ENCODE data around the gene QRFP.

QRFP gene, protein sequence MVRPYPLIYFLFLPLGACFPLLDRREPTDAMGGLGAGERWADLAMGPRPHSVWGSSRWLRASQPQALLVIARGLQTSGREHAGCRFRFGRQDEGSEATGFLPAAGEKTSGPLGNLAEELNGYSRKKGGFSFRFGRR

DNA sequence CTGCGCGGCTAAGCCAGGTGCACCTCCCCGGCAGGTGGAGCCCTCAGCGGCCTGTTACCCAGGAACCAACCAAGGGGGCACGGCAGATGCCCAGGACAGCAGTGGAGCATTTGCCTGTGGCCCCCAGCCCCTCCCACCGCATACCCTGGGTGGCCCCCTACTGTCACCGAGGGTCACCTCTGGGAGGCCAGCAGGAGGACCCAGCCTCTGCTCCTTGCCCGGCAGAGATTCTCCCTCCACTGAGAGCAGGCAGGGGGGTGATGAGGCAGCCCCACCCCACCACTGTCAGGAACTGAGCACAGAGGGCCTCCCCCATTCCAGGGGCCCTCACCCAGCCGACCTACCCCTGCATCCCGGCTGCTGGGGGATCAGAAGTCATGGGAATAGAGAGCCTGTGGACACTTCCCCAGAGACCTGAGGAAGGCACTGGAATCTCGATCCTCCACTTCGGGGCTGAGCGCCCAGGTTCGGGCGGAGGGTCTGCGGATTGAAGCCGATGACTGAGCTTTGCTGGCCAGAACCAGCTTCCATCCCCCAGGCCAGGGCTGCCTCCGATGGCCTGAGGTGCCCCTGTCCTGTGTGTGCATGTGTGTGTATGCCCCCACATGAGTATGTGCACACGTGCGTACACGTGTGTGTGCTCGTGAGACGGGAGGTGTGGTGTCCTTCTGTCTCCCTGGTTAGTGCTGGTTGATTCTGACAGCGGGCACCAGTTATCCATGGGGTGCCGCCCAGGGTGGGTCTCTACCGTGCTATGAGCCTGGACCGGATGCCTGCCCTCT lies at the start of gene QRFP:
TSS of gene QRFP (minus strand) at position 580 of the 782 bp plus-strand sequence. CDS start 2,974 bp downstream, outside the sequence.
- no peak within 1 kb of the TSS for H3K27ac Mint-ChIP-seq

DNA sequence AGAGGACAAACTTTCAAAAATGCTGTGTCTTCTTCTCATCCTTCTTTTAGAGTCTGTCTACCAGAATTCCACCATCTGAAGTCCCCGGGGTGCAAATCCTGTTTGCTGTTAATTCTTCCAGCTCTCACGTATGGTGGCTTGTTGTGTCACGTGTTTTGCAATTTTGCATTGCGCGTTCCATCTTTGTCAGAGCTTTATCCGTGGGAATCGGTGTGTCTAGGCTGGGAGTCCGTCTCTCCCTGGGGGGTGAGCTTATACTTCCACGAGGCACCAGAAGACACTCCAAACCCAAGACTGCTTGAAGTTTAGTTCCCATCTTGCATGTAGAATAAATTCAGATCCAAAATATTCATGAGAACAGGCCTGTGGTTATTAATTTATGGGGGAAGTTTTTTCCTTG lies 48.6 kb upstream of the QRFP start:
- Mint-ChIP-seq H3K4me3 (no peak overlapping the region), H3K4me1 (ENCODE audit: low read depth) (peaks cover 6% of the 10 kb centered on the region), H3K36me3 (ENCODE audit: low read depth) (no peaks in the 10 kb centered on the region), H3K27ac (no peak overlapping the region), H3K9me3 (peaks cover 5% of the 10 kb centered on the region), H3K27me3 (peaks cover 72% of the 10 kb centered on the region)
- DNase-seq: no peak

More for the DNA sequence above, at the start of gene QRFP:
- no peaks in the 10 kb centered on the region for H3K4me1 Mint-ChIP-seq (ENCODE audit: low read depth)
- DNase-seq: no peak
- no peak within 1 kb of the TSS for H3K4me3 Mint-ChIP-seq
- H3K9me3 Mint-ChIP-seq: no peaks in the 10 kb centered on the region
- peaks cover 12% of the 10 kb centered on the region for H3K36me3 Mint-ChIP-seq (ENCODE audit: low read depth)
- peaks cover 5% of the 10 kb centered on the region for H3K27me3 Mint-ChIP-seq

DNA sequence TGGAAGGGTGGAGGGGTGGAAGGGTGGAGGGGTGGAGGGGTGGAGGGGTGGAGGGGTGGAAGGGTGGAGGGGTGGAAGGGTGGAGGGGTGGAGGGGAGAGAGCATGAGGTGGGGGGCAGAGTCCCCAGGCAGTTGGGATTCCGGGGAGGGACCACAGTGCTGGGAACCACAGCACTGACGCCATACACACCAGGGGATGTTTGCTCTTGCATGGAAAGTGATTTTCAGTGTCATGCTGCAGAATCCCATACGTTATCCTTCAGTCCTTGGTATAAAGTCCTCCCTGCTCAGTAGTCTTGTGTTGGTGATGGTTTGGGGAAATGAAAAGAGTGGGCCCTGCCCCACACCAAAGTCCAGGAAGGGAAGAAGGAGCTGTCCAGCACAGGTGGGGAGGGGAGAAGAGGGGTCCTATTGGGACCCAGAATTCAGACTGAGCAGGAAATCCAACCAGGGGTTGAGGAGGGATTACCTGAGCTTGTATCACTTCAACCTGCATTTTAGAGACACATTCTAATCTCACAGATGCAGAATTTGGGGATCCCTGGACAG lies 48.0 kb upstream of the QRFP start:
- H3K9me3 Mint-ChIP-seq: peaks cover under 1% of the 10 kb centered on the region
- H3K27ac Mint-ChIP-seq: no peak overlapping the region
- no peak for DNase-seq
- no peaks in the 10 kb centered on the region for H3K36me3 Mint-ChIP-seq (ENCODE audit: low read depth)
- H3K4me1 Mint-ChIP-seq (ENCODE audit: low read depth): peaks cover 6% of the 10 kb centered on the region
- H3K27me3 Mint-ChIP-seq: peaks cover 72% of the 10 kb centered on the region
- no peak overlapping the region for H3K4me3 Mint-ChIP-seq

DNA sequence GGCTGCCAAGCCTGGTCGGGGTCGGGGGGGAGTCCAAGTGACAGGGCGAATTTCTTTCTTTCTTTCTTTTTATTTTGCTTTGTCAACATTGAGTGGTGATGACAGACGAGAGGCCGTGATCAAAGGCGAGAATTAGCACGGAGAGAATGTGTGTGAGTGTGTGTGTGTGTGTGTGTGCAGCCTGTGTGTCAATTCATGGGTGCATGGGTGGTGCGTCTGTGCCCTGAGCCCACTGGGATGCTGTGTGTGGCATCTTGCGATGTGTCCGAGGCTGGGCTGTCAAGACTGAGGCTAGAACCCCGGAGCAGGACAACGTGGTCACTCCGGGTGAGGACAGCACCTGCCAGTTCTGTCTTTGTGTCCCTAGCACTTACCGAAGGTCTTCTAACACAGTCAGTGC lies 47.2 kb upstream of the QRFP start:
- DNase-seq: no peak
- H3K4me1 Mint-ChIP-seq (ENCODE audit: low read depth): peaks cover 7% of the 10 kb centered on the region
- H3K9me3 Mint-ChIP-seq: no peaks in the 10 kb centered on the region
- peaks cover 65% of the 10 kb centered on the region for H3K27me3 Mint-ChIP-seq
- no peaks in the 10 kb centered on the region for H3K36me3 Mint-ChIP-seq (ENCODE audit: low read depth)
- H3K4me3 Mint-ChIP-seq: no peak overlapping the region
- H3K27ac Mint-ChIP-seq: no peak overlapping the region

DNA sequence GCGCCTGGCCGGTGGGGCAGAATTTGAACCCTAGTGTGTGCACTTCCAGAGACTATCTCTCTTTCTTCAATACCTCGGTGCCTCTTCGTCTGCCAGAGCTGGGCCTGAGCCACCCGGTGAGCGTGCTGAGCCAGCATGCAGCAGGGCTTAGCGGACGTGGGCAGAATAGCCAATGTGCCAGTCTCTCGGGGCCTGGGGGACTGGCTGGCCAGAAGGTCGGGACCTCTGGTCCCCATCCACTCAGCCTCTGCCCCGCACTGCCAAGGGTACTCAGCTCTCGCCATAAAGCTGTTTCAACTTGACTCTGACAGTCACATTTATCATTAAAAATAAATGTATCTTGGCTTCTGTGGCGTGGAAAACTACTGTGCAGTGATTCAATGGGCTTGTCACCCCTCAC lies 46.6 kb upstream of the QRFP start:
- Mint-ChIP-seq H3K36me3 (ENCODE audit: low read depth) (no peaks in the 10 kb centered on the region), H3K9me3 (no peaks in the 10 kb centered on the region), H3K4me1 (ENCODE audit: low read depth) (peaks cover 7% of the 10 kb centered on the region), H3K27me3 (peaks cover 64% of the 10 kb centered on the region), H3K4me3 (no peak overlapping the region), H3K27ac (no peak overlapping the region)
- no peak for DNase-seq

DNA sequence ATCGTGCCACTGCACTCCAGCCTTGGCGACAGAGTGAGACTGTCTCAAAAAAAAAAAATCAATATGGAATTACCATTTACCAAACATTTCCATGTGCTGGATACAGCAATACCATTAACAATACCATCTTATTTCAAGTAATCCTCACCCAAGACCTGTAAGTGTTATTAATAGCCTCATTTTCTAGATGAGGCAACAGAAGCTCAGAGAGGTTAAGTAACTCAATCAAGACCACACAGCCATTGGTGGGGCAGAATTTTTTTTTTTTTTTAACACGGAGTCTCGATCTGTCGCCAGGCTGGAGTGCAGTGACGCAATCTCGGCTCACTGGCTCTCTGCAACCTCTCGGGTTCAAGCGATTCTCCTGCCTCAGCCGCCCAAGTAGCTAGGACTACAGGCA lies 46.1 kb upstream of the QRFP start:
- Mint-ChIP-seq H3K27ac (no peak overlapping the region), H3K36me3 (ENCODE audit: low read depth) (no peaks in the 10 kb centered on the region), H3K4me3 (no peak overlapping the region), H3K27me3 (peaks cover 64% of the 10 kb centered on the region), H3K4me1 (ENCODE audit: low read depth) (peaks cover 9% of the 10 kb centered on the region), H3K9me3 (no peaks in the 10 kb centered on the region)
- no peak for DNase-seq

DNA sequence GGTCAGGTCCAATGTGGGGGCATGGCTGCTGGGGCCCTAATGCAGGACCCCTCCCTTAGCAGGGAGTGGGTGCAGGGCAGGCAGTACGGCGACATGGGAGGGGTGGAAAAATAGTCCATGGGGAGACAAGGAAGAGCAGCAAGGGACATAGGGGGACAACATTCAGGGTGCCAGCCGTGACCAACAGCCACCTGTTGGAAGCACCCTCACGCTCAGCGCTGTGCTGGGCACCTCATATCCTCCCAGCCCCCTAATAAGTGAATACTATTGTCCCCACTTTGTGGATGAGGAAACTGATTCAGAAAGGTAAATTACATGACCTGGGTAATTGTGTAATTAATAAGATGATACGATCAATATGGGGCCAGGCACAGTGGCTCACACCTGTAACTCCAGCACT lies 45.5 kb upstream of the QRFP start:
- H3K4me3 Mint-ChIP-seq: no peak overlapping the region
- DNase-seq: no peak
- peaks cover 9% of the 10 kb centered on the region for H3K4me1 Mint-ChIP-seq (ENCODE audit: low read depth)
- H3K27ac Mint-ChIP-seq: no peak overlapping the region
- peaks cover 64% of the 10 kb centered on the region for H3K27me3 Mint-ChIP-seq
- H3K9me3 Mint-ChIP-seq: no peaks in the 10 kb centered on the region
- no peaks in the 10 kb centered on the region for H3K36me3 Mint-ChIP-seq (ENCODE audit: low read depth)

DNA sequence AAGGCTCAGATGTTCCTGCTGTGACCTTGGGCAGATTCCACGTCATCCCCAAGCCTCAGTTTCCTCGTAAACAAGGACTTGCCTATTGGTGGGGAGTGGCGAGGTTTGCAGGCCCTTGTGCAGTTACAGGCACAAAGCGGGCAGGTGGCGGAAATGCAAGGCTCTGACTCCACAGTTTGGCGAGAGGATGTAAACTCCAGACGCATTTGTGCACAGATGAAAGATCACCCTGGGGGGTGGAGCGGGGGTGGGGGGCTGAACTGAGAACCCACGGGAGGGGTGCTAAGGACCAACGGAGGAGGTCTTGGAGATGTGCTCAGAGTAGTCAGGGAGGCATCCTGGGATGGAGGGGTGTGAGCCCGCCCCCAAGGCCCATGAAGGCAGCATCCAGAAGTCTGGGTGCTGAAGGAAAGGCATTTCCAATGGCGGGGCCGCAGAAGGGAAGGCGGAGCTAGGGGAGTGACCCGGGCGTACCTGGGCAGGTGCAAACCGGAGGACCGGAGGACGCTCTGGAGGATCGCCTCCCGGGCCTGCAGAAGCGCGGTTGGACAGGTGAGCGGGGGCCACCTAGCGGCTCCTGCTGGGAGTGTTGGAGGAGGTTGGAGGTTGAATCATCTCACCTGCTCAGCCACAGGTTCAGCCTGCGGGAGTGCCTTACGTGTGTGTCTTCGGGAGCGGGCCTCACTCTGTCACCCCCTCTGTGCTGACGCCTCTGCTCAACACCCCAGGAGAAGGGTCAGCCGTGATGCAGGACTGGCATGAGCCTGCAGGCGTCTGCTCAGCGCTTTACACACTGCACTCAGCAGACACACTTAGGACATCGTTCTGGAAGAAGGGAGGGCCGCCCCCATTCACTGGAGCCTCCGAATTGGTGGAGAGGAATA lies 44.3 kb upstream of the QRFP start:
- Mint-ChIP-seq H3K27ac (no peak overlapping the region), H3K9me3 (no peaks in the 10 kb centered on the region), H3K36me3 (ENCODE audit: low read depth) (no peaks in the 10 kb centered on the region), H3K4me3 (no peak overlapping the region), H3K4me1 (ENCODE audit: low read depth) (peaks cover 9% of the 10 kb centered on the region), H3K27me3 (peaks cover 70% of the 10 kb centered on the region)
- DNase-seq: peak; percentile 85

DNA sequence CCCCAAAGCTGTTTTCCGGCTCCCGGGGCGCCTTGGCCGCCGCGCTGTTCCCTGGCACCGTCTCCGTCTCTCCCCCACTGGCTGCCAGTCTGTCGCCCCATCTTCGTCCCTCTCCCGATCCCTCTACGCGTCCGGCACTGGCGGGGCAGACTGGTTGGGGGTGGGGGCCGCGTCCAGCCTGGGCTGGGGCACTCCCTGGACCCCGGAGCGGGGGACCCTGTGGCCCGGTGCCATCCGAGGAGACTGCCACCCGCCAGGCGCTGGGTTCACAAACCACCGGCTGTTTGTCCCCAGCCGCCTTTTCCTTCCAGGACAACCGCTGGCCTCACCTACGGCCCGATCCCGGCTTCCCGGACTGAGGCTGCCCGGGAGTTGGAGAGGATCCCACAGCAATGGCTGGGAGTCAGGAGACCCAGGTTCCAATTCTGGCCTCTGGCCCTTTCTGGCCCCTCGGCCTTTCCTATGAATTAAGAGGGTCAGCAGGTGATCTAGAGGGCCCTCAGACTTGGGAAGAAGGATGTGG lies 43.5 kb upstream of the QRFP start:
- Mint-ChIP-seq H3K4me3 (no peak overlapping the region), H3K4me1 (ENCODE audit: low read depth) (peaks cover 9% of the 10 kb centered on the region), H3K9me3 (no peaks in the 10 kb centered on the region), H3K27ac (no peak overlapping the region), H3K36me3 (ENCODE audit: low read depth) (no peaks in the 10 kb centered on the region), H3K27me3 (peaks cover 77% of the 10 kb centered on the region)
- peak; percentile 42 for DNase-seq

DNA sequence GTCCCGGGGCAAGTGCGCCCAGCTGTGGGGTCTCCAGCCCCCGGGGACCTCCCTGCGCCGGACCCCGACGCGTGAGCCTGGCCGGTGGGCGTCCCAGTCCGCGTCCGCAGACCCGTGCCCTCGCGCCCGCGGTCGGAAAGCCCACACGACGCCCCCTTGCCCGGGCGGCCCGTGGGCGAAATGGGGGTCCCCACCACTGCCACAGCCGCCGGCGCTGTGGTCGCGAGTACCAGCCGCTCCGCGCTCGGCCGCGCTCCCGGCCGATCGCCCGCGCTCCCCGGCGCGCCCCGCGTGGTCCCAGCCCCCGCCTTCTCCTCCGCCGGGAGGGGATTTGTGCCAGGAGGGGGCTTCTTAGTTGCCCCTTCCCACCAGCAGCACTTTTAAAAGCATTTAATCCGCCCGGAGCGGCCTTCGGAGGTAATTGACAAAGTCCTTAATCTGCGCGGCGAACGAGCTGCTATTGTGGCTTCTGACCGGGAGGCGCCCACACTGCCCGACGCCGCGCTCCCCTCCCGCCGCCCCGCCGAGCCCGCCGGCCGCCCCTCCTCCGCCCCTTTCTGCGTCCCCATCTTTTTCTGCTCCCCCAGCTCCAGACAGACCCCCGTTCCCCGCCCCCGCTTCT lies 42.9 kb upstream of the QRFP start:
- Mint-ChIP-seq H3K27me3 (peaks cover 79% of the 10 kb centered on the region), H3K4me1 (ENCODE audit: low read depth) (peaks cover 9% of the 10 kb centered on the region), H3K9me3 (no peaks in the 10 kb centered on the region), H3K27ac (no peak overlapping the region), H3K36me3 (ENCODE audit: low read depth) (no peaks in the 10 kb centered on the region), H3K4me3 (peak overlapping the region; percentile 29)
- DNase-seq: no peak

DNA sequence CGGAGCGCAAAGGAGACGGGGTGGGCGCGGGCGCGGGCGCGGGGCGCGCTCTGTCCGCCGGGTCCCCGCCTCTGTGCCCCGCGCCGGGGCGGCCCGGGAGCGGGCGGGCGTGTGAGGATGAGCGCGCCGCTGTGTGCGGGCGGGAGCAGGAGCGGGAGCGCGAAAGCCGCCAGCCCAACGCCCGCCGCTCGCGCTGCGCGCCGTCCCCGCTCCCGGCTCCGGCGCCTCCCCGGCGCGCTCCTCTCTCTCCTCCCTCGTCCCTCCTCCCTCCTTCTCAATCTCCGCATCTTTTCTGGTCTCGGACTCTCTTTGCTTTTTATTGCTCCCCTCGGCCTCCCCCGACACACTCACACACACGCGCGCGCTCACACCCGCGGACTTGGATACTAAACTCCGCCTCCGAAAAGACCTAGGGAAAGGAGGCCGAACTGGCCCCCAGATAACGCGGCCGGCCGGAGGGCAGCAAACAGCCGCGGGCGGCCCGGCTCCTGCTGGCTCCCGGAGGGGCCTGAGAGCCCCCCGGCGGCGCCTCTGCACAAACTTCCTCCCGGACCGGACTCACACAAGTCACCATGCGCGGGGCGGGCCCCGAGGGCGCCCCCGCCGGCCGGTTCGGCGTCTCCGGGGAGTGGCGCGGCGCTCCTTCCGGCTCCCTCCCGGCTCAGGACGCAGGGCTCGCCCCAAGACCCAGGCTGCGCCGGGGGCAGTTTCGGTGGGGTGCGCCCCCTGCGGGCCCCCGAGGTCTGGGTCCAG lies 42.2 kb upstream of the QRFP start, which contains the start of gene FIBCD1:
TSS of gene FIBCD1 (minus strand) at position 596 of the 753 bp plus-strand sequence. CDS start 640 bp downstream, outside the sequence.
- Mint-ChIP-seq H3K27ac (no peak within 1 kb of the TSS), H3K9me3 (no peaks in the 10 kb centered on the region), H3K4me3 (peak within 1 kb of the TSS; percentile 68), H3K27me3 (peaks cover 84% of the 10 kb centered on the region), H3K36me3 (ENCODE audit: low read depth) (no peaks in the 10 kb centered on the region), H3K4me1 (ENCODE audit: low read depth) (peaks cover 9% of the 10 kb centered on the region)
- DNase-seq: peak; percentile 51

DNA sequence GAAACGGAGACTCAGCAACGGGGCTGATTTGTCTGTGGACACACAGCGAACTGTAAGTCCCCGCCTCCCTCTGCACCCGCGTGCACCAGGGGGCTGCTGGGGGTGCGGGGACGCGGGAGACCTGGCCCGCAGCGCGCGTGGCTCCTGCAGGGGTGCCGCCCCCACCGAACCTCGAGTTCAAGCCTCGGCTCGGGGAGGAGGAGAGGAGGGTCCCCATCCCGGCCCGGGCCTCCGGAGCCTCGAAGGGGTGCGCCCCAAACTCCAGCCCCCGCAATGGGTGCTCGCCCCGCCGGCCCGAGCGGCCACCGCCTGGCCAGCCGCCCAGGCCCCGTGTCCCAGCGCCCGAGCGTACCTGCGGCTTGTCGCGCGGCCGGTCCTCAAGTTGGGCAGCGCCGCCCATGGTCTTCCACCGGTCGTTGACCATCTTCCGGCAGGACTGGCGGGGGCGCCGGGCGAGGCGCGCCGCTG lies 41.6 kb upstream of the QRFP start:
- no peak overlapping the region for H3K4me3 Mint-ChIP-seq
- H3K36me3 Mint-ChIP-seq (ENCODE audit: low read depth): no peaks in the 10 kb centered on the region
- H3K9me3 Mint-ChIP-seq: no peaks in the 10 kb centered on the region
- peaks cover 82% of the 10 kb centered on the region for H3K27me3 Mint-ChIP-seq
- no peak overlapping the region for H3K27ac Mint-ChIP-seq
- DNase-seq: no peak
- H3K4me1 Mint-ChIP-seq (ENCODE audit: low read depth): peaks cover 9% of the 10 kb centered on the region

Data from activated T-cell treated with anti-CD3 and anti-CD28 coated beads, Interleukin-2, amount 50 U/mL, for 24 hours (primary cell).